SK-N-SH treated with all-trans-retinoic acid at 6 μM for 48 hours (cell line): Measurements from ENCODE around the gene LAPTM5.

Source experiments
- ATAC-seq: fragments of 200-7000 bp; cut with Tn5 transposase; 3 replicates; pipeline ENCODE4 v1.9.1; 2020; ENCODE audit warnings: mild to moderate bottlenecking, moderate library complexity
- ARNTL ChIP-seq: fragments of 450-650 bp; formaldehyde crosslinking; IDR thresholded peaks from 2 replicates; pipeline ENCODE4 v1.5.0; 2020; ENCODE audit warnings: low read depth, mild to moderate bottlenecking, moderate library complexity, borderline replicate concordance
- BACH2 ChIP-seq: fragments of 250-450 bp; sonication (Bioruptor Pico); IDR thresholded peaks from 2 replicates; pipeline ENCODE4 v1.9.0; 2021; ENCODE audit warnings: mild to moderate bottlenecking, borderline replicate concordance
- CSDC2 ChIP-seq: fragments of 250-450 bp; sonication (Bioruptor Pico); IDR thresholded peaks from 2 replicates; pipeline ENCODE4 v1.5.0; 2020; ENCODE audit warnings: mild to moderate bottlenecking, moderate library complexity
- CSRNP3 ChIP-seq: fragments of 250-450 bp; sonication (Bioruptor Pico); IDR thresholded peaks from 2 replicates; pipeline ENCODE4 v1.5.1; 2021; ENCODE audit warnings: mild to moderate bottlenecking, moderate library complexity
- ESRRG ChIP-seq: fragments of 250-450 bp; sonication (Bioruptor Pico); IDR thresholded peaks from 2 replicates; pipeline ENCODE4 v1.6.1; 2021; ENCODE audit warnings: mild to moderate bottlenecking
- GLIS3 ChIP-seq: fragments of 250-450 bp; sonication (Bioruptor Pico); IDR thresholded peaks from 2 replicates; pipeline ENCODE4 v1.5.0; 2020; ENCODE audit warnings: mild to moderate bottlenecking, moderate library complexity
- ISL1 ChIP-seq: fragments of 250-450 bp; sonication (Bioruptor Pico); IDR thresholded peaks from 2 replicates; pipeline ENCODE4 v2.1.2; 2022; ENCODE audit warnings: mild to moderate bottlenecking, moderate library complexity
- OSR1 ChIP-seq: fragments of 250-450 bp; sonication (Bioruptor Pico); IDR thresholded peaks from 2 replicates; pipeline ENCODE4 v1.8.0; 2022; ENCODE audit warnings: moderate library complexity, mild to moderate bottlenecking, inconsistent platforms
- PATZ1 ChIP-seq: fragments of 250-450 bp; sonication (Bioruptor Pico); IDR thresholded peaks from 2 replicates; pipeline ENCODE4 v1.8.0; 2020; ENCODE audit warnings: mild to moderate bottlenecking, moderate library complexity, borderline replicate concordance
- POU6F1 ChIP-seq: fragments of 250-450 bp; sonication (Bioruptor Pico); IDR thresholded peaks from 2 replicates; pipeline ENCODE4 v1.8.0; 2021; ENCODE audit warnings: low read depth, mild to moderate bottlenecking, moderate library complexity, borderline replicate concordance
- PPARA ChIP-seq: fragments of 250-450 bp; sonication (Bioruptor Pico); IDR thresholded peaks from 2 replicates; pipeline ENCODE4 v1.5.0; 2020; ENCODE audit warnings: mild to moderate bottlenecking, borderline replicate concordance
- RARB ChIP-seq: fragments of 250-450 bp; sonication (Bioruptor Pico); IDR thresholded peaks from 2 replicates; pipeline ENCODE4 v1.8.0; 2021; ENCODE audit warnings: mild to moderate bottlenecking, moderate library complexity
- SNAI2 ChIP-seq: fragments of 250-450 bp; sonication (Bioruptor Pico); IDR thresholded peaks from 2 replicates; pipeline ENCODE4 v1.5.0; 2020; ENCODE audit warnings: mild to moderate bottlenecking, moderate library complexity
- TCF4 ChIP-seq: fragments of 250-450 bp; sonication (Bioruptor Pico); IDR thresholded peaks from 2 replicates; pipeline ENCODE4 v1.8.0; 2021; ENCODE audit warnings: mild to moderate bottlenecking, moderate library complexity, borderline replicate concordance
- TSHZ2 ChIP-seq: fragments of 250-450 bp; sonication (Bioruptor Pico); IDR thresholded peaks from 2 replicates; pipeline ENCODE4 v1.5.0; 2020; ENCODE audit warnings: mild to moderate bottlenecking, moderate library complexity
- ZC3H10 ChIP-seq: fragments of 250-450 bp; sonication (Bioruptor Pico); IDR thresholded peaks from 2 replicates; pipeline ENCODE4 v1.5.1; 2021; ENCODE audit warnings: mild to moderate bottlenecking, moderate library complexity
- ZFP3 ChIP-seq: fragments of 250-450 bp; sonication (Bioruptor Pico); IDR thresholded peaks from 2 replicates; pipeline ENCODE4 v1.5.0; 2020; ENCODE audit warnings: mild to moderate bottlenecking, moderate library complexity
- ZFP30 ChIP-seq: fragments of 450-650 bp; formaldehyde crosslinking; IDR thresholded peaks from 2 replicates; pipeline ENCODE4 v1.5.0; 2022; ENCODE audit warnings: mild to moderate bottlenecking, moderate library complexity
- ZNF565 ChIP-seq: fragments of 450-650 bp; formaldehyde crosslinking; conservative IDR thresholded peaks from 2 replicates; pipeline ENCODE4 v1.5.0; 2020; ENCODE audit warnings: low read depth, mild to moderate bottlenecking, moderate library complexity
- ZNF8 ChIP-seq: fragments of 450-650 bp; formaldehyde crosslinking; IDR thresholded peaks from 2 replicates; pipeline ENCODE4 v1.5.0; 2020; ENCODE audit warnings: mild to moderate bottlenecking, moderate library complexity

Gene LAPTM5

GRCh38 chr1:30718636-30719405 is 38.8 kb downstream of the LAPTM5 start:
- ATAC-seq, result peak; percentile 81
- TF ChIP-seq TSHZ2 (CRISPR knock-in tag) (0 out of 2 replicates have a peak, but pooled peaks have one; percentile 38), PATZ1 (CRISPR knock-in tag) (peak; percentile 52; the same call in 1 of the 2 replicates), ZFP3 (CRISPR knock-in tag) (no peak)

- peak; percentile 95 for ATAC-seq
- TF ChIP-seq ARNTL (CRISPR knock-in tag), result no peak
- no peak for TF ChIP-seq TSHZ2 (CRISPR knock-in tag)
- no peak for TF ChIP-seq SNAI2 (CRISPR knock-in tag)
- no peak for TF ChIP-seq BACH2
- TF ChIP-seq ZNF565, result no peak
- TF ChIP-seq ZFP30 (CRISPR knock-in tag), result no peak
- TF ChIP-seq PPARA (CRISPR knock-in tag), result no peak
- no peak for TF ChIP-seq GLIS3 (CRISPR knock-in tag)
- no peak for TF ChIP-seq ZC3H10 (CRISPR knock-in tag)
- no peak for TF ChIP-seq ESRRG
- no peak for TF ChIP-seq OSR1 (CRISPR knock-in tag)
- no peak for TF ChIP-seq RARB (CRISPR knock-in tag)
- no peak for TF ChIP-seq ISL1
- TF ChIP-seq TCF4 (CRISPR knock-in tag), result no peak
These were observed 39.4 kb downstream of the LAPTM5 start for GRCh38 chr1:30718091-30718635.

GRCh38 chr1:30716646-30717045 is 40.9 kb downstream of the LAPTM5 start:
- TF ChIP-seq PATZ1 (CRISPR knock-in tag), result no peak
- TF ChIP-seq TSHZ2 (CRISPR knock-in tag), result no peak
- TF ChIP-seq ZFP30 (CRISPR knock-in tag), result no peak
- no peak for TF ChIP-seq ZFP3 (CRISPR knock-in tag)
- TF ChIP-seq ZNF565, result no peak
- no peak for TF ChIP-seq ZNF8 (CRISPR knock-in tag)
- no peak for TF ChIP-seq BACH2
- TF ChIP-seq CSDC2 (CRISPR knock-in tag), result no peak
- TF ChIP-seq POU6F1 (CRISPR knock-in tag), result no peak
- no peak for TF ChIP-seq SNAI2 (CRISPR knock-in tag)
- TF ChIP-seq RARB (CRISPR knock-in tag), result no peak
- TF ChIP-seq CSRNP3 (CRISPR knock-in tag), result no peak
- no peak for TF ChIP-seq TCF4 (CRISPR knock-in tag)
- TF ChIP-seq, all 23 proteins: peak for 0
- ATAC-seq, result no peak
